ENCODE data around the gene NPIPB4. TPM values are rescaled to one million over a fixed set of nuclear protein-coding genes. Genes with fewer than 3 reads are reported as not detected.
A peak's percentile ranks its signal among the peaks of the same experiment; 100 is the strongest.
"Not testable (repeated sequence)": the region's sequence is repeated elsewhere in the genome, so short reads cannot be mapped to it uniquely, and the experiment has no call there.

Gene NPIPB4
- total RNA-seq, 6 donors from 2014 or later = 60.8 to 474 (median 112) TPM

GRCh38 chr16:21820028-21820907 lies 37.3 kb downstream of the NPIPB4 start:
- not testable (repeated sequence) for H3K36me3 ChIP-seq, H3K27me3 ChIP-seq, H3K9me3 ChIP-seq
- WGBS, 2 donors = 4 to 11% methylated on average over 17 to 43 of the region's 55 CpGs
- peak; percentile 53 to 89 for DNase-seq
- Histone ChIP-seq H3K27ac (peak overlapping the region; percentile 74 to 84 (median 80)), H3K4me3 (peak overlapping the region; percentile 25 to 65 (median 54)), H3K4me1 (peaks cover 0 to 13% (median 4%) of the 10 kb centered on the region in 4 donors)
- ATAC-seq (ENCODE audit: low FRiP score in 2 of 2) = peak; percentile 96 to 99
- TF ChIP-seq POLR2AphosphoS5 (IDR thresholded peaks at IDR 0.05) (peak; percentile 54 to 71), POLR2A (IDR thresholded peaks at IDR 0.05) (peak in 2 of 4 donors; percentile 43 to 83)

DNA sequence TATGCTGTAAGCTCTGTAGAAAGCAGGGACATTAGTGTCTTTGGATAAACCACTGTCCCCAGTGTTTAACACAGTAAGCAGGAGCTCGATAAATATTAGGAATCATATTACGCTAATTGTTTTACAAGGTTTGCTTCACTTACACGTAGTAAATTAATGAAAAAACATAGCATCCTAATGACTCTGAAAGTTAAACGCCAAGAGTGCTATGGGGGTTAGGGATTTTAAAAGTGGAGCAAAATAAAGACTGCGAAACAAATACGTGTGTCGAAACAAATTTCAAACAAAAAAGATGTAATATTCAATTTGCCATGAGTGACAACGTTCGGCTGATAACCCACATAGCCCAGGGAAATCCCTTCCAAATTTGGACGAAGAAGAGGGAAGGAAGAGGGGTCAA lies 37.9 kb downstream of the NPIPB4 start:
- not testable (repeated sequence) for DNase-seq; H3K9me3 ChIP-seq; H3K27me3 ChIP-seq; ATAC-seq (ENCODE audit: low FRiP score in 2 of 2); H3K36me3 ChIP-seq
- H3K4me3 ChIP-seq = peak overlapping the region in 3 of 4 donors; percentile 48 to 65 (median 59)
- peaks cover 0 to 13% (median 4%) of the 10 kb centered on the region in 4 donors for H3K4me1 ChIP-seq
- H3K27ac ChIP-seq = peak overlapping the region; percentile 74 to 84 (median 80)
- WGBS, 2 donors = 46 to 54% methylated on average over 10 of the region's 10 CpGs

GRCh38 chr16:21817012-21817411 lies 40.5 kb downstream of the NPIPB4 start:
- H3K27me3 ChIP-seq; ATAC-seq (ENCODE audit: low FRiP score in 2 of 2); DNase-seq; H3K27ac ChIP-seq; H3K9me3 ChIP-seq; H3K4me3 ChIP-seq: not testable (repeated sequence)
- Histone ChIP-seq H3K36me3 (peaks cover 0 to 14% (median 3%) of the 10 kb centered on the region in 4 donors), H3K4me1 (peaks cover 0 to 13% (median 4%) of the 10 kb centered on the region in 4 donors)

GRCh38 chr16:21815694-21816093 lies 41.9 kb downstream of the NPIPB4 start:
- H3K36me3 ChIP-seq = peaks cover 3 to 21% (median 6%) of the 10 kb centered on the region in 4 donors
- not testable (repeated sequence) for H3K27me3 ChIP-seq; H3K9me3 ChIP-seq; H3K4me3 ChIP-seq; ATAC-seq (ENCODE audit: low FRiP score in 2 of 2); H3K27ac ChIP-seq; H3K4me1 ChIP-seq; DNase-seq
- WGBS, 2 donors = 82 to 85% methylated on average over 6 to 11 of the region's 11 CpGs

DNA sequence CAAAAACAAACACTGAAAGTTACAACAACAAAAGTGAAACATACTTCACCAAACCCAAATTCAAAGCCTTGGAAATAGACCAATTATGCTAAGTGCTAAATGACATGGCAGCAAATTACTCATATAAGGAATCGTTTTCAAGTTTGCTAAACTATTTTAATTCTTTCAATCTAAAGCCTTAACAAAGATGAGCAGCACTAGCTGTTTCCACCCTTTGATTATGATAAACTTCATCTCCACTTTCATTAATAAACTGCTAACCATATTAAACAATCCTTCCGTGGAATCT lies 55.2 kb downstream of the NPIPB4 start:
- not testable (repeated sequence) for H3K4me3 ChIP-seq; ATAC-seq (ENCODE audit: low FRiP score in 2 of 2); H3K27me3 ChIP-seq; H3K4me1 ChIP-seq; H3K9me3 ChIP-seq; H3K36me3 ChIP-seq; DNase-seq
- 54 to 64% methylated on average over 2 of the region's 2 CpGs for WGBS, 2 donors
- H3K27ac ChIP-seq = peak overlapping the region in 1 of 4 donors; percentile 46

- not testable (repeated sequence) for H3K4me3 ChIP-seq, H3K9me3 ChIP-seq, H3K4me1 ChIP-seq, H3K27me3 ChIP-seq, H3K36me3 ChIP-seq, DNase-seq
- peak overlapping the region in 2 of 4 donors; percentile 30 to 46 for H3K27ac ChIP-seq
- TF ChIP-seq CTCF (IDR thresholded peaks at IDR 0.05) = peak in 4 of 6 experiments; percentile 18 to 44 (median 36)
- ATAC-seq (ENCODE audit: low FRiP score in 2 of 2) = peak in 1 of 2 donors; percentile 89
- WGBS, 2 donors = 68 to 80% methylated on average over 10 to 13 of the region's 13 CpGs
Measured at GRCh38 chr16:21801538-21802374, 55.8 kb downstream of the NPIPB4 start.

DNA sequence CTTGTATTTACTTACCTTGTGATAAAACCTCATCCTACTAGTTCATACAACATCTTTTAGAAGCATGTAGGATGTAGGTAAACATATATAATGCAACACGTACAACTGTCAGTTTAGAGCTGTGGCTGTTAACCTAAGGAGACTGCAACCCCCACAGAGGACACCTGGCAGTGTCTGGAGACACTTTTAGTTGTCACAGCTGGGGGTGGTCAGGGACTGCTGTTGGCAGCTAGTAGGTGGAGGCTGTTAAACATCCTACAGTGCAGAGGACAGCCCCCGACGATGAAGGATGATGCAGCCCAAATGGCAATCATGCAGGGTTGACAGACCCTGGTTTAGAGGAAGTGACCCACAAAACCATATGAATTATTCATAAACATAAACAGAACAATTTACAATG lies 59.0 kb downstream of the NPIPB4 start:
- H3K36me3 ChIP-seq; H3K27ac ChIP-seq; H3K4me3 ChIP-seq; H3K27me3 ChIP-seq; ATAC-seq (ENCODE audit: low FRiP score in 2 of 2); H3K4me1 ChIP-seq; DNase-seq; H3K9me3 ChIP-seq: not testable (repeated sequence)
- no CpG with 5 or more reads among the region's 3 CpGs for WGBS, 2 donors

DNA sequence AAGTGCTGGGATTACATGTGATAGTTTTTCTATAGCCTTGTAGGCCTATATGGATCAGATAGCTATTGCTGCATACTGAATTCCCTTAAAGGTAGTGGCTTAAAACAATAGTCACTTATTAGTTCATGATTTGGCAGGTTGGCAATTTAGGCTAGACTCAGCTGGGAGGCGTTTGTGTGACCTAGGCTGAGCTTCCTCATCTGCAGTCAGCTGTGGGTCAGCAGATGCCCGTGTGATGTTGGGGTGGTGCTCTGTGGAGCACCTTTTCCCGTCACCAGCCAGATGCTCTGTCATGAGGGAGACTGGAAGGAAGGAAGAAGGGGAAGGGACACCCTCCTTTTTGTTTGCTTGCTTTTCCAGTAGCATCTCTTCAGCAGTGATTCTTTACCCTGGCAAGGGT lies 64.2 kb downstream of the NPIPB4 start:
- no CpG with 5 or more reads among the region's 3 CpGs for WGBS, 2 donors
- DNase-seq (peak in 1 of 2 donors; percentile 22), ATAC-seq (ENCODE audit: low FRiP score in 2 of 2) (peak; percentile 56 to 67)
- not testable (repeated sequence) for H3K4me3 ChIP-seq, H3K27me3 ChIP-seq, H3K36me3 ChIP-seq, H3K27ac ChIP-seq, H3K4me1 ChIP-seq, H3K9me3 ChIP-seq

- not testable (repeated sequence) for H3K9me3 ChIP-seq, H3K36me3 ChIP-seq, H3K4me3 ChIP-seq, H3K27me3 ChIP-seq, H3K27ac ChIP-seq, H3K4me1 ChIP-seq, DNase-seq
- no CpG with 5 or more reads among the region's 1 CpG for WGBS, 2 donors
- peak; percentile 70 to 89 for ATAC-seq (ENCODE audit: low FRiP score in 2 of 2)
Measured at GRCh38 chr16:21790506-21790905, 67.0 kb downstream of the NPIPB4 start.
